Rectal smooth muscle tissue (tissue), 1 donor: ENCODE measurements around the gene NECTIN1.

Source experiments
- H3K27ac ChIP-seq: one replicate; pipeline ENCODE4 v1.7.0; 2013; ENCODE audit warnings: low read depth, low read length, inconsistent platforms
- H3K27me3 ChIP-seq: one replicate; pipeline ENCODE4 v1.7.0; 2013; ENCODE audit warnings: low read length; ENCODE audit not compliant: control insufficient read depth, insufficient read depth
- H3K36me3 ChIP-seq: one replicate; pipeline ENCODE4 v1.7.0; 2013; ENCODE audit warnings: low read length; ENCODE audit not compliant: control insufficient read depth, insufficient read depth
- H3K4me1 ChIP-seq: one replicate; pipeline ENCODE4 v1.7.0; 2013; ENCODE audit warnings: low read length; ENCODE audit not compliant: control insufficient read depth, insufficient read depth
- H3K4me3 ChIP-seq: one replicate; pipeline ENCODE4 v1.7.0; 2013; ENCODE audit warnings: low read length
- H3K9ac ChIP-seq: one replicate; pipeline ENCODE4 v1.7.0; 2013; ENCODE audit warnings: low read length

The NECTIN1 gene

GRCh38 chr11:119664063-119664572, 64.9 kb downstream of the NECTIN1 start:
- no peaks in the 10 kb centered on the region for H3K36me3 ChIP-seq
- H3K27me3 ChIP-seq: no peaks in the 10 kb centered on the region
- no peak overlapping the region for H3K4me3 ChIP-seq
- H3K27ac ChIP-seq: no peak overlapping the region
- no peaks in the 10 kb centered on the region for H3K4me1 ChIP-seq
- H3K9ac ChIP-seq: no peak overlapping the region

- Histone ChIP-seq H3K9ac (no peak overlapping the region), H3K27me3 (no peaks in the 10 kb centered on the region), H3K4me3 (no peak overlapping the region), H3K27ac (no peak overlapping the region), H3K36me3 (no peaks in the 10 kb centered on the region), H3K4me1 (no peaks in the 10 kb centered on the region)
Observed at GRCh38 chr11:119663279-119663678, 65.7 kb downstream of the NECTIN1 start.

- H3K27ac ChIP-seq: no peak overlapping the region
- H3K4me1 ChIP-seq: no peaks in the 10 kb centered on the region
- no peaks in the 10 kb centered on the region for H3K36me3 ChIP-seq
Observed at GRCh38 chr11:119661226-119661625, 67.8 kb downstream of the NECTIN1 start.

GRCh38 chr11:119659971-119660723, 68.9 kb downstream of the NECTIN1 start:
- Histone ChIP-seq H3K36me3 (no peaks in the 10 kb centered on the region), H3K9ac (no peak overlapping the region), H3K4me1 (no peaks in the 10 kb centered on the region), H3K27me3 (no peaks in the 10 kb centered on the region), H3K27ac (no peak overlapping the region), H3K4me3 (no peak overlapping the region)

More at GRCh38 chr11:119661226-119661625, 67.8 kb downstream of the NECTIN1 start:
- Histone ChIP-seq H3K27me3 (no peaks in the 10 kb centered on the region), H3K4me3 (no peak overlapping the region), H3K9ac (no peak overlapping the region)

GRCh38 chr11:119652907-119653659, 75.9 kb downstream of the NECTIN1 start:
- no peaks in the 10 kb centered on the region for H3K4me1 ChIP-seq
- H3K36me3 ChIP-seq: no peaks in the 10 kb centered on the region
- H3K9ac ChIP-seq: no peak overlapping the region
- no peak overlapping the region for H3K4me3 ChIP-seq
- H3K27me3 ChIP-seq: no peaks in the 10 kb centered on the region
- no peak overlapping the region for H3K27ac ChIP-seq

GRCh38 chr11:119651802-119652584, 77.0 kb downstream of the NECTIN1 start:
- Histone ChIP-seq H3K9ac (no peak overlapping the region), H3K27ac (no peak overlapping the region), H3K4me3 (no peak overlapping the region)

GRCh38 chr11:119650251-119650650, 78.7 kb downstream of the NECTIN1 start:
- Histone ChIP-seq H3K4me1 (no peaks in the 10 kb centered on the region), H3K4me3 (no peak overlapping the region), H3K27ac (no peak overlapping the region), H3K36me3 (no peaks in the 10 kb centered on the region), H3K9ac (no peak overlapping the region), H3K27me3 (no peaks in the 10 kb centered on the region)

More at GRCh38 chr11:119651802-119652584, 77.0 kb downstream of the NECTIN1 start:
- no peaks in the 10 kb centered on the region for H3K36me3 ChIP-seq
- no peaks in the 10 kb centered on the region for H3K27me3 ChIP-seq
- no peaks in the 10 kb centered on the region for H3K4me1 ChIP-seq

GRCh38 chr11:119647254-119647653, 81.7 kb downstream of the NECTIN1 start:
- no peaks in the 10 kb centered on the region for H3K4me1 ChIP-seq
- H3K27me3 ChIP-seq: no peaks in the 10 kb centered on the region
- no peak overlapping the region for H3K4me3 ChIP-seq
- no peak overlapping the region for H3K9ac ChIP-seq
- H3K27ac ChIP-seq: no peak overlapping the region
- no peaks in the 10 kb centered on the region for H3K36me3 ChIP-seq

GRCh38 chr11:119645018-119645417, 84.0 kb downstream of the NECTIN1 start:
- no peak overlapping the region for H3K4me3 ChIP-seq
- no peaks in the 10 kb centered on the region for H3K27me3 ChIP-seq
- no peaks in the 10 kb centered on the region for H3K36me3 ChIP-seq
- H3K9ac ChIP-seq: no peak overlapping the region
- no peaks in the 10 kb centered on the region for H3K4me1 ChIP-seq
- H3K27ac ChIP-seq: no peak overlapping the region

- H3K4me3 ChIP-seq: no peak overlapping the region
- no peak overlapping the region for H3K9ac ChIP-seq
- no peaks in the 10 kb centered on the region for H3K4me1 ChIP-seq
- no peak overlapping the region for H3K27ac ChIP-seq
- H3K36me3 ChIP-seq: no peaks in the 10 kb centered on the region
- no peaks in the 10 kb centered on the region for H3K27me3 ChIP-seq
Observed at GRCh38 chr11:119644502-119644901, 84.5 kb downstream of the NECTIN1 start.

- Histone ChIP-seq H3K27ac (no peak overlapping the region), H3K4me1 (no peaks in the 10 kb centered on the region)
Observed at GRCh38 chr11:119643876-119644225, 85.1 kb downstream of the NECTIN1 start.

GRCh38 chr11:119643212-119643875, 85.7 kb downstream of the NECTIN1 start:
- no peak overlapping the region for H3K9ac ChIP-seq
- H3K27me3 ChIP-seq: no peaks in the 10 kb centered on the region
- H3K27ac ChIP-seq: no peak overlapping the region
- H3K4me1 ChIP-seq: no peaks in the 10 kb centered on the region
- no peak overlapping the region for H3K4me3 ChIP-seq
- no peaks in the 10 kb centered on the region for H3K36me3 ChIP-seq

More at GRCh38 chr11:119643876-119644225, 85.1 kb downstream of the NECTIN1 start:
- Histone ChIP-seq H3K27me3 (no peaks in the 10 kb centered on the region), H3K9ac (no peak overlapping the region), H3K36me3 (no peaks in the 10 kb centered on the region), H3K4me3 (no peak overlapping the region)
